GM12878 (cell line): ENCODE data around the gene OTUB1. TPM values are rescaled to one million over a fixed set of nuclear protein-coding genes. Genes with fewer than 3 reads are reported as not detected.
A peak's percentile ranks its signal among the peaks of the same experiment; 100 is the strongest.

Experiments used
- ATAC-seq: fragments of 200-7000 bp; cut with Tn5 transposase; 3 replicates; pipeline ENCODE4 v1.9.1; 2020; ENCODE audit warnings: mild to moderate bottlenecking, moderate library complexity
- BruUV-seq: library from RNA; stranded (reverse); fragments of 400-500 nt; replicated peaks from 2 replicates; lab custom pipeline; 2021; lab: Mats Ljungman, UMichigan
- CTCF ChIA-PET: fragments of 300-600 bp; sonication (Branson Sonifier 250); formaldehyde crosslinking; extraction: SDS; loops from one replicate; lab custom pipeline; 2021; ENCODE audit warnings: inconsistent platforms; lab: Yijun Ruan, JAX
- POLR2A ChIA-PET: fragments of 350-600 bp; formaldehyde crosslinking; extraction: SDS; loops from one replicate; lab custom pipeline; 2021; ENCODE audit warnings: inconsistent platforms; lab: Charles Lee
- RAD21 ChIA-PET: fragments of 300-600 bp; sonication (Branson Sonifier 250); formaldehyde crosslinking; loops from one replicate; lab custom pipeline; 2023; ENCODE audit warnings: antibody characterized with exemption; ENCODE audit not compliant: unreplicated experiment; lab: Charles Lee
- SMC1A ChIA-PET: fragments of 300-600 bp; sonication (Branson Sonifier 250); formaldehyde crosslinking; loops from one replicate; lab custom pipeline; 2023; ENCODE audit not compliant: unreplicated experiment, uncharacterized antibody; lab: Charles Lee
- DNase-seq: peaks from one replicate; pipeline ENCODE4 v3.0.0-alpha.2; 2011; ENCODE audit warnings: low read depth, low spot score
- FAIRE-seq: peaks from 3 replicates; lab custom pipeline; 2011; peaks lifted over from hg19 to GRCh38; lab: Jason Lieb, UNC
- H2AFZ ChIP-seq: 2 replicates; pipeline ENCODE4 v1.6.0; 2011; ENCODE audit warnings: low read depth, low read length, control low read depth; ENCODE audit not compliant: control insufficient read depth
- H3K27ac ChIP-seq: 2 replicates; pipeline ENCODE4 v1.5.1; 2011; ENCODE audit warnings: control low read depth; ENCODE audit not compliant: control insufficient read depth, insufficient read depth
- H3K27me3 ChIP-seq, 2 experiments: replicated peaks in 1 of 2; 2 replicates each; pipeline versions ENCODE4 v1.6.0 to v1.6.1; 2011; ENCODE audit warnings: low read length in 1 of 2; ENCODE audit not compliant: control insufficient read depth in 2 of 2, insufficient read depth in 2 of 2
- H3K36me3 ChIP-seq, 2 experiments: 2 replicates each; pipeline ENCODE4 v1.5.1; 2011; ENCODE audit warnings: low read length in 1 of 2; ENCODE audit not compliant: control insufficient read depth in 2 of 2, insufficient read depth in 2 of 2
- H3K4me1 ChIP-seq: 2 replicates; pipeline ENCODE4 v1.6.1; 2011; ENCODE audit warnings: mild to moderate bottlenecking, low read length, moderate library complexity, mixed read lengths; ENCODE audit not compliant: control insufficient read depth, insufficient read depth
- H3K4me2 ChIP-seq: 2 replicates; pipeline ENCODE4 v1.6.0; 2011; ENCODE audit warnings: control low read depth; ENCODE audit not compliant: control insufficient read depth, insufficient read depth
- H3K4me3 ChIP-seq: fragments of 200-600 bp; sonication (generic); 2 replicates; pipeline ENCODE4 v1.5.1; 2016
- H3K79me2 ChIP-seq: 2 replicates; pipeline ENCODE4 v1.6.0; 2011; ENCODE audit warnings: low read length; ENCODE audit not compliant: control insufficient read depth, insufficient read depth
- H3K9ac ChIP-seq: 2 replicates; pipeline ENCODE4 v1.8.0; 2011; ENCODE audit warnings: low read length, control low read depth, mixed read lengths; ENCODE audit not compliant: control insufficient read depth, insufficient read depth
- H3K9me3 ChIP-seq: replicated peaks from 3 replicates; pipeline ENCODE4 v1.5.1; 2011; ENCODE audit warnings: mild to moderate bottlenecking, low read length; ENCODE audit not compliant: control insufficient read depth, insufficient read depth
- H4K20me1 ChIP-seq: 2 replicates; pipeline ENCODE4 v1.6.0; 2011; ENCODE audit not compliant: control insufficient read depth, insufficient read depth
- CHD1 ChIP-seq: IDR thresholded peaks from 2 replicates; pipeline ENCODE4 v1.6.1; 2012; ENCODE audit warnings: low read depth, low read length, improper control_type of control experiment
- CHD2 ChIP-seq: IDR thresholded peaks from 2 replicates; pipeline ENCODE4 v1.6.1; 2011; ENCODE audit warnings: low read depth, low read length, improper control_type of control experiment, borderline replicate concordance
- IKZF2 ChIP-seq, 2 experiments: fragments of 450-650 bp; IDR thresholded peaks; 2 replicates each; pipeline ENCODE4 v1.6.1; 2017; ENCODE audit warnings: mild to moderate bottlenecking in 2 of 2, moderate library complexity in 2 of 2
- MEF2A ChIP-seq: IDR thresholded peaks from 2 replicates; pipeline ENCODE4 v1.6.1; 2011; ENCODE audit warnings: low read depth, mild to moderate bottlenecking, low read length, moderate library complexity; ENCODE audit not compliant: insufficient read depth
- NFIC ChIP-seq: IDR thresholded peaks from 2 replicates; pipeline ENCODE4 v1.6.1; 2012; ENCODE audit warnings: low read depth, mild to moderate bottlenecking, inconsistent platforms, low read length, moderate library complexity
- RBBP5 ChIP-seq: fragments of 200-600 bp; sonication (generic); conservative IDR thresholded peaks from 2 replicates; pipeline ENCODE4 v1.6.1; 2016
- RCOR1 ChIP-seq: conservative IDR thresholded peaks from 2 replicates; pipeline ENCODE4 v1.6.1; 2012; ENCODE audit warnings: low read depth, low read length, improper control_type of control experiment
- SMARCA5 ChIP-seq: fragments of 450-650 bp; IDR thresholded peaks from 2 replicates; pipeline ENCODE4 v1.6.1; 2017; ENCODE audit warnings: mild to moderate bottlenecking
- SMC3 ChIP-seq: IDR thresholded peaks from 2 replicates; pipeline ENCODE4 v1.6.1; 2011; ENCODE audit warnings: low read length, improper control_type of control experiment, borderline replicate concordance
- YY1 ChIP-seq: IDR thresholded peaks from 2 replicates; pipeline ENCODE4 v1.6.1; 2011; ENCODE audit warnings: low read depth, mild to moderate bottlenecking, low read length
- ZNF622 ChIP-seq: fragments of 450-650 bp; IDR thresholded peaks from 2 replicates; pipeline ENCODE4 v1.6.1; 2017; ENCODE audit warnings: mild to moderate bottlenecking, inconsistent platforms
- WGBS: methylation state at CpG from one replicate; pipeline ENCODE4 v1.1.6; 2016; ENCODE audit warnings: low lambda C conversion rate; ENCODE audit not compliant: insufficient replicate concordance, insufficient coverage; ENCODE audit errors: missing lambda C conversion rate; 5-methylcytosine and 5-hydroxymethylcytosine counted together
- in situ Hi-C: fragments of 300-500 bp; cut with MboI; formaldehyde crosslinking; loops from 9 replicates; pipeline ENCODE4 v1.14.3; 2018; ENCODE audit warnings: mixed read lengths
- intact Hi-C: fragments of 100-400 bp; cut with micrococcal nuclease; formaldehyde crosslinking; loops from one replicate; pipeline ENCODE4 v1.14.2; 2022; ENCODE audit not compliant: unreplicated experiment
- polyA plus RNA-seq, 11 experiments: library from polyadenylated mRNA; depleted of rRNA in 4 of 11; unstranded in 6 of 11; stranded (reverse) in 5 of 11; fragments of >200 nt; fragmentation: Nextera tagmentation in 4 of 11; fragmentation: Illumina TruSeq in 1 of 11; extraction: Ambion mirVana in 4 of 11; extraction: Trizol in 1 of 11; gene quantifications; 1 replicate in 1 of 11; 2 replicates in 10 of 11; pipeline versions ENCODE4 v1.2.1 to v1.2.3, GENCODE V29; 2011 to 2016; ENCODE audit warnings: inconsistent platforms in 2 of 11, missing spikeins in 2 of 11, low read depth in 1 of 11
- total RNA-seq, 4 experiments: library from RNA; depleted of rRNA in 3 of 4; stranded (reverse); fragments of >200 nt in 3 of 4; fragmentation: Illumina TruSeq in 1 of 4; extraction: Trizol in 1 of 4; gene quantifications; 2 replicates each; pipeline versions ENCODE4 v1.2.1 to v1.2.3, GENCODE V29; 2013 to 2021
- TF ChIP-seq, protein P1 (sequence below): fragments of 450-650 bp; IDR thresholded peaks from 2 replicates; pipeline ENCODE4 v1.6.1; 2016; ENCODE audit warnings: mild to moderate bottlenecking
- TF ChIP-seq, protein P2 (sequence below): fragments of 450-650 bp; IDR thresholded peaks from 2 replicates; pipeline ENCODE4 v1.6.1; 2017; ENCODE audit warnings: antibody characterized with exemption, mild to moderate bottlenecking, moderate library complexity
- TF ChIP-seq, protein P3 (sequence below): fragments of 450-650 bp; formaldehyde crosslinking; IDR thresholded peaks from 2 replicates; pipeline ENCODE4 v1.4.0; 2022; ENCODE audit warnings: mild to moderate bottlenecking, moderate library complexity

OTUB1 gene
- total and polyA plus RNA-seq, 10 of the 15 experiments (the other 5 are each of a cell fraction or from before 2014, with no cell fraction given) = 49.6 to 225 (median 131) TPM

DNA sequence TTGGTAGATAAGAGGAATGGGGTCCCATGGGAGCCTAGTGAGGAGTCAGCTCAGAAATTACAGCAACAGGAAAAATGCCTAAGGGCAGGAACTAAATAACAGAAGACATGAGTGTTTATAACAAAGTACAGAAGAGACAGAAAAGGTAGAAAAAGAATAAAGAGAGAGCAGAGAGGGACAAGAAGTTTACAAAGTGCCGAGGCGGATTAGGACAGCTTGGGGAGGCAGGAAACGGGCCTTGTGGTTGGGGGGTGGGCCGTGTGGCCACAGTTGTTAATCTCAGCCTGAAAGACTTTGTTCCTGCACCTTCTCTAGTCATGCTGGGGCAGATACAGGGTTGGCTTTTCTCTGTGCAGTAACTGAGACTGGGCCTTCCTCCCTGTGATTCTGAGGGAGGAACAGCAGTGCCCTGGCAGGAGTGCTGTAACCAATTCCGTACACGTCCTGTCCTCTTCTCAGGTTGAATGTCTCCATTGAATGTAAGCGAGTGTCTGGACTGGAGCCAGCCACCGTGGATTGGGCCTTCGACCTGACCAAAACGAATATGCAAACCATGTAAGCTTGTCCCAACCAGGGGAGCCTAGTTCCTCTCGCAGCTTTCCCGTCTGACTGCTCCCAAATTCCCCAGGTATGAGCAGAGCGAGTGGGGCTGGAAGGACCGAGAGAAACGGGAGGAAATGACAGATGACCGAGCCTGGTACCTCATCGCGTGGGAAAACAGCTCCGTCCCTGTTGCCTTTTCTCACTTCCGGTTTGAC, 34.3 kb upstream of the OTUB1 start:
- intact Hi-C loops = loop anchor here (5.0 kb wide), 1 partner anchor 185 kb away; the partner anchor contains the start of gene ZFTA
- H3K4me1 ChIP-seq = peaks cover 23% of the 10 kb centered on the region
- TF ChIP-seq CHD2 = 0 out of 2 replicates have a peak, but pooled peaks have one; percentile 10
- TF ChIP-seq NFIC = peak; percentile 33; the same call in 1 of the 2 replicates
- TF ChIP-seq, protein P1, sequence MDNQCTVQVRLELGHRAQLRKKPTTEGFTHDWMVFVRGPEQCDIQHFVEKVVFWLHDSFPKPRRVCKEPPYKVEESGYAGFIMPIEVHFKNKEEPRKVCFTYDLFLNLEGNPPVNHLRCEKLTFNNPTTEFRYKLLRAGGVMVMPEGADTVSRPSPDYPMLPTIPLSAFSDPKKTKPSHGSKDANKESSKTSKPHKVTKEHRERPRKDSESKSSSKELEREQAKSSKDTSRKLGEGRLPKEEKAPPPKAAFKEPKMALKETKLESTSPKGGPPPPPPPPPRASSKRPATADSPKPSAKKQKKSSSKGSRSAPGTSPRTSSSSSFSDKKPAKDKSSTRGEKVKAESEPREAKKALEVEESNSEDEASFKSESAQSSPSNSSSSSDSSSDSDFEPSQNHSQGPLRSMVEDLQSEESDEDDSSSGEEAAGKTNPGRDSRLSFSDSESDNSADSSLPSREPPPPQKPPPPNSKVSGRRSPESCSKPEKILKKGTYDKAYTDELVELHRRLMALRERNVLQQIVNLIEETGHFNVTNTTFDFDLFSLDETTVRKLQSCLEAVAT = peak; percentile 58
- TF ChIP-seq, protein P2, sequence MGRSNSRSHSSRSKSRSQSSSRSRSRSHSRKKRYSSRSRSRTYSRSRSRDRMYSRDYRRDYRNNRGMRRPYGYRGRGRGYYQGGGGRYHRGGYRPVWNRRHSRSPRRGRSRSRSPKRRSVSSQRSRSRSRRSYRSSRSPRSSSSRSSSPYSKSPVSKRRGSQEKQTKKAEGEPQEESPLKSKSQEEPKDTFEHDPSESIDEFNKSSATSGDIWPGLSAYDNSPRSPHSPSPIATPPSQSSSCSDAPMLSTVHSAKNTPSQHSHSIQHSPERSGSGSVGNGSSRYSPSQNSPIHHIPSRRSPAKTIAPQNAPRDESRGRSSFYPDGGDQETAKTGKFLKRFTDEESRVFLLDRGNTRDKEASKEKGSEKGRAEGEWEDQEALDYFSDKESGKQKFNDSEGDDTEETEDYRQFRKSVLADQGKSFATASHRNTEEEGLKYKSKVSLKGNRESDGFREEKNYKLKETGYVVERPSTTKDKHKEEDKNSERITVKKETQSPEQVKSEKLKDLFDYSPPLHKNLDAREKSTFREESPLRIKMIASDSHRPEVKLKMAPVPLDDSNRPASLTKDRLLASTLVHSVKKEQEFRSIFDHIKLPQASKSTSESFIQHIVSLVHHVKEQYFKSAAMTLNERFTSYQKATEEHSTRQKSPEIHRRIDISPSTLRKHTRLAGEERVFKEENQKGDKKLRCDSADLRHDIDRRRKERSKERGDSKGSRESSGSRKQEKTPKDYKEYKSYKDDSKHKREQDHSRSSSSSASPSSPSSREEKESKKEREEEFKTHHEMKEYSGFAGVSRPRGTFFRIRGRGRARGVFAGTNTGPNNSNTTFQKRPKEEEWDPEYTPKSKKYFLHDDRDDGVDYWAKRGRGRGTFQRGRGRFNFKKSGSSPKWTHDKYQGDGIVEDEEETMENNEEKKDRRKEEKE = no peak
- no peak for TF ChIP-seq ZNF622
- no peak for TF ChIP-seq MEF2A
- no peak for TF ChIP-seq RCOR1
- TF ChIP-seq CHD1 = no peak
- no peak for TF ChIP-seq SMC3
- TF ChIP-seq, protein P3, sequence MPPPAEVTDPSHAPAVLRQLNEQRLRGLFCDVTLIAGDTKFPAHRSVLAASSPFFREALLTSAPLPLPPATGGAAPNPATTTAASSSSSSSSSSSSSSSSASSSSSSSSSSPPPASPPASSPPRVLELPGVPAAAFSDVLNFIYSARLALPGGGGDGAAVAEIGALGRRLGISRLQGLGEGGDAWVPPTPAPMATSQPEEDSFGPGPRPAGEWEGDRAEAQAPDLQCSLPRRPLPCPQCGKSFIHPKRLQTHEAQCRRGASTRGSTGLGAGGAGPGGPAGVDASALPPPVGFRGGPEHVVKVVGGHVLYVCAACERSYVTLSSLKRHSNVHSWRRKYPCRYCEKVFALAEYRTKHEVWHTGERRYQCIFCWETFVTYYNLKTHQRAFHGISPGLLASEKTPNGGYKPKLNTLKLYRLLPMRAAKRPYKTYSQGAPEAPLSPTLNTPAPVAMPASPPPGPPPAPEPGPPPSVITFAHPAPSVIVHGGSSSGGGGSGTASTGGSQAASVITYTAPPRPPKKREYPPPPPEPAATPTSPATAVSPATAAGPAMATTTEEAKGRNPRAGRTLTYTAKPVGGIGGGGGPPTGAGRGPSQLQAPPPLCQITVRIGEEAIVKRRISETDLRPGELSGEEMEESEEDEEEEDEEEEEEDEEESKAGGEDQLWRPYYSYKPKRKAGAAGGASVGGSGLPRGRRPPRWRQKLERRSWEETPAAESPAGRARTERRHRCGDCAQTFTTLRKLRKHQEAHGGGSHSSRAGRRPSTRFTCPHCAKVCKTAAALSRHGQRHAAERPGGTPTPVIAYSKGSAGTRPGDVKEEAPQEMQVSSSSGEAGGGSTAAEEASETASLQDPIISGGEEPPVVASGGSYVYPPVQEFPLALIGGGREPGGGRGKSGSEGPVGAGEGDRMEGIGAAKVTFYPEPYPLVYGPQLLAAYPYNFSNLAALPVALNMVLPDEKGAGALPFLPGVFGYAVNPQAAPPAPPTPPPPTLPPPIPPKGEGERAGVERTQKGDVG = no peak
- peak in 1 of 2 experiments; percentile 62; a peak in 2 of 4 replicates for TF ChIP-seq IKZF2 (IDR thresholded peaks at IDR 0.05)
- peak; percentile 7; the same call in 1 of the 2 replicates for TF ChIP-seq YY1
- TF ChIP-seq RBBP5 = no peak
- peak; percentile 15; the same call in 1 of the 2 replicates for TF ChIP-seq SMARCA5

More for the DNA sequence above, 34.3 kb upstream of the OTUB1 start:
- peak overlapping the region; percentile 52; the same call in 1 of the 2 replicates for H3K4me3 ChIP-seq
- ChIA-PET POLR2A (interaction anchor here (0.5 to 1.5 kb wide), 6 partner anchors 9 to 112 kb away, joined by 3 to 6 read pairs (median 4); no protein-coding TSS in a partner anchor), SMC1A (interaction anchor here (1.1 to 11.4 kb wide), 8 partner anchors 9 to 115 kb away, joined by 3 to 234 read pairs (median 4); partner anchors contain the start of gene MARK2), CTCF (interaction anchor here (1.0 to 12.7 kb wide), 8 partner anchors 9 to 200 kb away, joined by 3 to 271 read pairs (median 4); partner anchors contain the start of genes MARK2, NAA40 and ZFTA), RAD21 (interaction anchor here (1.1 kb wide), 1 partner anchor 112 kb away, joined by 3 read pairs; no protein-coding TSS in a partner anchor)
- H3K79me2 ChIP-seq = peaks cover 2% of the 10 kb centered on the region; the same call in 1 of the 2 replicates
- BruUV-seq = no TSS peak
- H3K27me3 ChIP-seq = no peaks in the 10 kb centered on the region
- FAIRE-seq (peak; percentile 96), ATAC-seq (peak; percentile 96), DNase-seq (peak; percentile 65)
- peak overlapping the region; percentile 88 for H3K27ac ChIP-seq
- H2AFZ ChIP-seq = peak overlapping the region; percentile 67
- H4K20me1 ChIP-seq = no peaks in the 10 kb centered on the region
- 18% methylated on average over 20 of the region's 20 CpGs for WGBS
- peak overlapping the region; percentile 85 for H3K9ac ChIP-seq
- H3K36me3 ChIP-seq = peaks cover 21 to 29% of the 10 kb centered on the region in 2 experiments
- H3K9me3 ChIP-seq = no peaks in the 10 kb centered on the region
- in situ Hi-C loops = no loop called here
- peak overlapping the region; percentile 86 for H3K4me2 ChIP-seq
